Measurements from ENCODE around the gene CUBN. TPM values are rescaled to one million over a fixed set of nuclear protein-coding genes. Genes with fewer than 3 reads are reported as not detected.

CUBN gene
- total and polyA plus RNA-seq, 9 of the 15 experiments (the other 6 are each of a cell fraction or from before 2014, with no cell fraction given), result 0.04 to 0.33 (median 0.09) TPM

GRCh38 chr10:17085011-17085725, 44.4 kb downstream of the CUBN start:
- FAIRE-seq (no peak), DNase-seq (ENCODE audit: extremely low read depth in 1 of 4, low spot score in 3 of 4) (no peak), ATAC-seq (no peak)
- POLR2A ChIA-PET, result interaction anchor here (0.6 kb wide), 1 partner anchor 243 kb away, joined by 3 read pairs; no protein-coding TSS in a partner anchor
- WGBS (ENCODE audit: insufficient coverage, low coverage, missing lambda C conversion rate), result 53% methylated on average over 4 of the region's 4 CpGs
- Histone ChIP-seq H3K4me1 (replicated peaks in 1 of 2; ENCODE audit: control insufficient read depth in 2 of 2, insufficient read depth in 2 of 2, low read length in 2 of 2) (no peaks in the 10 kb centered on the region), H3K27ac (ENCODE audit: extremely low read depth, low read depth, low read length) (no peak overlapping the region), H3K4me2 (ENCODE audit: insufficient read depth, low read length) (no peak overlapping the region), H3K36me3 (ENCODE audit: control insufficient read depth, insufficient read depth, low read length) (no peaks in the 10 kb centered on the region), H3K79me2 (ENCODE audit: control insufficient read depth, insufficient read depth, low read length) (no peaks in the 10 kb centered on the region), H3K9me1 (ENCODE audit: control insufficient read depth, insufficient read depth, low read length) (no peaks in the 10 kb centered on the region), H3K9ac (ENCODE audit: insufficient read depth in 1 of 2, low read depth in 2 of 2, low read length in 2 of 2) (no peak overlapping the region), H2AFZ (ENCODE audit: low read depth, low read length) (no peak overlapping the region), H3K27me3 (ENCODE audit: control insufficient read depth in 2 of 2, insufficient read depth in 2 of 2, low read length in 2 of 2) (no peaks in the 10 kb centered on the region), H4K20me1 (replicated peaks; ENCODE audit: control insufficient read depth, insufficient read depth, low read length) (no peaks in the 10 kb centered on the region), H3K4me3 (no peak overlapping the region), H3K9me3 (replicated peaks; ENCODE audit: control insufficient read depth, insufficient read depth, low read depth, low read length) (no peaks in the 10 kb centered on the region)
- intact Hi-C loops (cut with micrococcal nuclease), result no loop called here
- TF ChIP-seq CEBPB (tag; IDR thresholded peaks at IDR 0.05) (no peak), ZNF79 (CRISPR knock-in tag; IDR thresholded peaks at IDR 0.05; ENCODE audit: low read depth) (no peak), GTF2F1 (IDR thresholded peaks at IDR 0.05; ENCODE audit: low read depth, low read length) (no peak), KAT2B (IDR thresholded peaks at IDR 0.05; ENCODE audit: low read depth, low read length) (no peak), RERE (CRISPR knock-in tag; IDR thresholded peaks at IDR 0.05; ENCODE audit: borderline replicate concordance) (no peak), ESRRA (IDR thresholded peaks at IDR 0.05; ENCODE audit: borderline replicate concordance, low read depth) (no peak)
- in situ Hi-C loops (cut with MboI), result no loop called here
- CTCF ChIA-PET (ENCODE audit: low intra/inter-chr PET ratio), result no interaction called here
- BruUV-seq (replicated peaks), result no TSS peak

Data from K562 (cell line).